Mesendoderm (in vitro differentiated cells): Measurements from ENCODE around the gene NFYC.

Experiments used
- DNase-seq: peaks from one replicate; pipeline ENCODE4 v3.0.0; 2013
- H2AK5ac ChIP-seq: 2 replicates; pipeline ENCODE4 v1.6.1; 2013; ENCODE audit warnings: low read length, inconsistent platforms
- H2BK120ac ChIP-seq: 2 replicates; pipeline ENCODE4 v1.6.1; 2013; ENCODE audit warnings: low read depth, mild to moderate bottlenecking, low read length, moderate library complexity, mixed read lengths
- H2BK15ac ChIP-seq: replicated peaks from 2 replicates; pipeline ENCODE4 v1.6.1; 2013; ENCODE audit warnings: low read depth, mild to moderate bottlenecking, moderate library complexity
- H2BK5ac ChIP-seq: 2 replicates; pipeline ENCODE4 v1.6.1; 2013; ENCODE audit warnings: low read length, inconsistent platforms
- H3K18ac ChIP-seq: 2 replicates; pipeline ENCODE4 v1.6.1; 2013; ENCODE audit warnings: mild to moderate bottlenecking, low read length, mixed read lengths
- H3K23ac ChIP-seq: one replicate; pipeline ENCODE4 v1.6.1; 2013; ENCODE audit warnings: low read length
- H3K27ac ChIP-seq: 2 replicates; pipeline ENCODE4 v1.5.1; 2013; ENCODE audit warnings: low read depth, mild to moderate bottlenecking, inconsistent platforms, low read length, moderate library complexity
- H3K27me3 ChIP-seq: 2 replicates; pipeline ENCODE4 v1.6.1; 2013; ENCODE audit warnings: low read length, control low read depth, mild to moderate bottlenecking, inconsistent platforms; ENCODE audit not compliant: insufficient read depth, poor library complexity
- H3K36me3 ChIP-seq: 2 replicates; pipeline ENCODE4 v1.6.1; 2013; ENCODE audit warnings: low read length, inconsistent platforms; ENCODE audit not compliant: control insufficient read depth, insufficient read depth
- H3K4ac ChIP-seq: one replicate; pipeline ENCODE4 v1.6.1; 2013; ENCODE audit warnings: low read depth, mild to moderate bottlenecking, low read length, moderate library complexity
- H3K4me1 ChIP-seq: 2 replicates; pipeline ENCODE4 v1.6.1; 2013; ENCODE audit warnings: low read depth, low read length, inconsistent platforms; ENCODE audit not compliant: control insufficient read depth
- H3K4me2 ChIP-seq: 2 replicates; pipeline ENCODE4 v1.6.1; 2013; ENCODE audit warnings: low read length
- H3K4me3 ChIP-seq: 2 replicates; pipeline ENCODE4 v1.5.1; 2013; ENCODE audit warnings: mild to moderate bottlenecking, low read length
- H3K56ac ChIP-seq: one replicate; pipeline ENCODE4 v1.6.1; 2013; ENCODE audit warnings: low read length
- H3K79me1 ChIP-seq: 2 replicates; pipeline ENCODE4 v1.6.1; 2013; ENCODE audit warnings: low read length, inconsistent platforms
- H3K79me2 ChIP-seq: 2 replicates; pipeline ENCODE4 v1.6.1; 2013; ENCODE audit warnings: mild to moderate bottlenecking, low read length; ENCODE audit not compliant: control insufficient read depth, insufficient read depth
- H3K9ac ChIP-seq: 2 replicates; pipeline ENCODE4 v1.6.1; 2013; ENCODE audit warnings: low read length, inconsistent platforms
- H4K5ac ChIP-seq: one replicate; pipeline ENCODE4 v1.6.1; 2013; ENCODE audit warnings: low read length
- H4K8ac ChIP-seq: one replicate; pipeline ENCODE4 v1.6.1; 2013; ENCODE audit warnings: low read depth, mild to moderate bottlenecking, control low read depth, low read length, moderate library complexity
- WGBS: extraction: QIAGEN DNeasy Blood & Tissue Kit; methylation state at CpG from one replicate; pipeline ENCODE4 v1.1.7; 2013; ENCODE audit warnings: low lambda C conversion rate, missing lambda C conversion rate; ENCODE audit not compliant: insufficient coverage; ENCODE audit errors: extremely low coverage; 5-methylcytosine and 5-hydroxymethylcytosine counted together

Gene NFYC

DNA sequence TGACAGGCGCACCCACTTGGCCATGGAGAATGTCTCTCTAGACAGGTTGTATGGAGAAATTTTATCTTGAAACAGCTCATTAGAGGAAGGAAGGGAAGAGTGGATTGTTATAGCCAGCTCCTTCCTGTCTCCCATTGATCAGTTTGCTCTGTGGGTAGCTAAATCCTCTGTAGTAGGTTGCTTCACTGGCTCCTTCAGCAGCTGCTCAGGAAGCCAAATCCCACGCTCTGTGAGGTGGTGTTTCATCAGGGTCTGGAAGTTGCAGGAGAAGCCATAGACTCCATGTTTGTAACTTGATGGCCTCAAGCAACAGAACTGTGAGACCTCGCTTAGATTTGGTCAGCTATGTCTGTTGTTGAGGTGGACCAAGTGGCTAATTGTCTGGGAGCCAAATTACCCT lies 6.8 kb upstream of the NFYC start:
- no peak overlapping the region for H4K5ac ChIP-seq
- H3K18ac ChIP-seq, result no peak overlapping the region
- DNase-seq, result no peak
- peaks cover 7% of the 10 kb centered on the region for H3K79me1 ChIP-seq
- no CpG with 5 or more reads among the region's 3 CpGs for WGBS
- no peaks in the 10 kb centered on the region for H3K36me3 ChIP-seq
- H2BK120ac ChIP-seq, result no peak overlapping the region
- H2BK5ac ChIP-seq, result no peak overlapping the region
- no peak overlapping the region for H3K23ac ChIP-seq
- no peak overlapping the region for H3K9ac ChIP-seq
- H3K27ac ChIP-seq, result no peak overlapping the region
- H4K8ac ChIP-seq, result no peak overlapping the region
- H3K4me3 ChIP-seq, result no peak overlapping the region
- H3K56ac ChIP-seq, result no peak overlapping the region
- no peak overlapping the region for H2BK15ac ChIP-seq
- no peak overlapping the region for H3K4me2 ChIP-seq
- H3K4me1 ChIP-seq, result no peaks in the 10 kb centered on the region
- H3K79me2 ChIP-seq, result peaks cover 2% of the 10 kb centered on the region
- no peak overlapping the region for H3K4ac ChIP-seq
- H3K27me3 ChIP-seq, result no peaks in the 10 kb centered on the region
- no peak overlapping the region for H2AK5ac ChIP-seq

- H3K4me1 ChIP-seq, result no peaks in the 10 kb centered on the region
- H3K56ac ChIP-seq, result no peak overlapping the region
- peaks cover 14% of the 10 kb centered on the region for H3K79me2 ChIP-seq
- H3K27ac ChIP-seq, result no peak overlapping the region
- H2BK5ac ChIP-seq, result no peak overlapping the region
- no peak overlapping the region for H3K4me2 ChIP-seq
- WGBS, result no CpG with 5 or more reads among the region's 7 CpGs
- H4K8ac ChIP-seq, result no peak overlapping the region
- H3K18ac ChIP-seq, result no peak overlapping the region
- H3K36me3 ChIP-seq, result no peaks in the 10 kb centered on the region
- no peak overlapping the region for H2BK15ac ChIP-seq
- H3K4ac ChIP-seq, result no peak overlapping the region
- no peak overlapping the region for H2BK120ac ChIP-seq
- H3K4me3 ChIP-seq, result no peak overlapping the region
- peaks cover 8% of the 10 kb centered on the region for H3K79me1 ChIP-seq
- no peak overlapping the region for H3K9ac ChIP-seq
- no peak overlapping the region for H3K23ac ChIP-seq
- H2AK5ac ChIP-seq, result no peak overlapping the region
- H4K5ac ChIP-seq, result no peak overlapping the region
- DNase-seq, result no peak
- H3K27me3 ChIP-seq, result no peaks in the 10 kb centered on the region
These were observed 4.4 kb upstream of the NFYC start for GRCh38 chr1:40687059-40687458.

DNA sequence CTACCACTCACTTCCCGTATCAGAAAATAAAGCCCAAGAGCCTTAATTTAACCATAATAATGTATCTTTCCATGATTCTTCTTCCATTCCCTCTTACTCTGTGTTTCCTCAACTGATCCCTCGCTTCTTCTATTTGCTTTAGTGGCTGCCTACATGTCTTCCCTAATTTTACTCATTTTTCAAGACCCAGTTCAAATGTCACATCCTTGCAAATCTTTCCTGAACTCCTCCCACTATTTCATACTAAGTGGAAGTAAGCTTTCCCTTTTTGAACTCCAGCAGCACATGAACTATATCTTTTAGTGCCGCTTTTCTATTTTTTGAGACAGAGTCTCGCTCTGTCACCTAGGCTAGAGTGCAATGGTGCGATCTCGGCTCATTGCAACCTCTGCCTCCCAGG lies 3.8 kb upstream of the NFYC start:
- Histone ChIP-seq H4K8ac (no peak overlapping the region), H3K27me3 (no peaks in the 10 kb centered on the region)
- WGBS, result no CpG with 5 or more reads among the region's 6 CpGs

GRCh38 chr1:40689737-40690136 lies 1.8 kb upstream of the NFYC start:
- DNase-seq, result no peak
- H2BK15ac ChIP-seq, result no peak overlapping the region
- H4K5ac ChIP-seq, result no peak overlapping the region
- no CpG with 5 or more reads among the region's 1 CpG for WGBS
- H3K4ac ChIP-seq, result no peak overlapping the region
- peaks cover 37% of the 10 kb centered on the region for H3K79me2 ChIP-seq
- no peak overlapping the region for H3K18ac ChIP-seq
- H2BK5ac ChIP-seq, result no peak overlapping the region
- no peaks in the 10 kb centered on the region for H3K4me1 ChIP-seq
- no peaks in the 10 kb centered on the region for H3K36me3 ChIP-seq
- no peak overlapping the region for H3K27ac ChIP-seq
- H4K8ac ChIP-seq, result no peak overlapping the region
- no peak overlapping the region for H2AK5ac ChIP-seq
- no peak overlapping the region for H3K56ac ChIP-seq
- peaks cover 9% of the 10 kb centered on the region for H3K79me1 ChIP-seq
- H3K4me2 ChIP-seq, result no peak overlapping the region
- no peak overlapping the region for H3K23ac ChIP-seq
- H3K9ac ChIP-seq, result no peak overlapping the region
- H2BK120ac ChIP-seq, result no peak overlapping the region
- H3K4me3 ChIP-seq, result no peak overlapping the region
- H3K27me3 ChIP-seq, result no peaks in the 10 kb centered on the region

More for the DNA sequence above, 3.8 kb upstream of the NFYC start:
- no peak overlapping the region for H3K9ac ChIP-seq
- no peak overlapping the region for H3K18ac ChIP-seq
- H3K79me2 ChIP-seq, result peaks cover 18% of the 10 kb centered on the region
- H2BK15ac ChIP-seq, result no peak overlapping the region
- H4K5ac ChIP-seq, result no peak overlapping the region
- no peak for DNase-seq
- no peaks in the 10 kb centered on the region for H3K36me3 ChIP-seq
- no peak overlapping the region for H3K23ac ChIP-seq
- no peak overlapping the region for H2BK120ac ChIP-seq
- H3K27ac ChIP-seq, result no peak overlapping the region
- H3K4me1 ChIP-seq, result no peaks in the 10 kb centered on the region
- H2BK5ac ChIP-seq, result no peak overlapping the region
- H3K56ac ChIP-seq, result no peak overlapping the region
- H3K4me2 ChIP-seq, result no peak overlapping the region
- no peak overlapping the region for H2AK5ac ChIP-seq
- H3K4ac ChIP-seq, result no peak overlapping the region
- H3K79me1 ChIP-seq, result peaks cover 9% of the 10 kb centered on the region
- no peak overlapping the region for H3K4me3 ChIP-seq

- Histone ChIP-seq H3K18ac (no peak overlapping the region), H3K4me1 (no peaks in the 10 kb centered on the region), H2BK5ac (no peak overlapping the region), H3K4ac (no peak overlapping the region), H3K23ac (no peak overlapping the region), H3K9ac (peak overlapping the region; percentile 83), H2BK15ac (no peak overlapping the region), H2BK120ac (no peak overlapping the region), H4K8ac (no peak overlapping the region), H3K4me2 (peak overlapping the region; percentile 38), H3K79me2 (peaks cover 40% of the 10 kb centered on the region), H3K79me1 (peaks cover 9% of the 10 kb centered on the region), H2AK5ac (no peak overlapping the region), H3K27me3 (no peaks in the 10 kb centered on the region), H3K36me3 (no peaks in the 10 kb centered on the region), H4K5ac (no peak overlapping the region), H3K56ac (peak overlapping the region; percentile 82), H3K4me3 (peak overlapping the region; percentile 57), H3K27ac (no peak overlapping the region)
- WGBS, result no CpG with 5 or more reads among the region's 18 CpGs
- no peak for DNase-seq
These were observed 550 bp upstream of the NFYC start for GRCh38 chr1:40690771-40691537.
